Esophagus squamous epithelium (tissue), 5 donors: Measurements from ENCODE around the gene ARHGAP25. TPM values are rescaled to one million over a fixed set of nuclear protein-coding genes. Genes with fewer than 3 reads are reported as not detected.

Experiments
- DNase-seq: peaks from one replicate; lab custom pipeline; 2025; lab: John Stamatoyannopoulos, UW
- H3K27ac ChIP-seq, 4 donors: fragments of 200-600 bp; sonication (generic); one replicate each; pipeline ENCODE4 v1.5.1; 2016 to 2019; ENCODE audit warnings: mild to moderate bottlenecking in 1 of 4
- H3K27me3 ChIP-seq, 4 donors: fragments of 200-600 bp; sonication (generic); 1 replicate in 3 of 4; 2 replicates in 1 of 4; pipeline versions ENCODE4 v1.5.1 to v1.6.0; 2017 to 2021; ENCODE audit warnings: antibody characterized with exemption in 1 of 4
- H3K36me3 ChIP-seq, 3 donors: fragments of 200-600 bp; sonication (generic); one replicate each; pipeline ENCODE4 v1.5.1; 2016 to 2019
- H3K4me1 ChIP-seq, 3 donors: fragments of 200-600 bp; sonication (generic); one replicate each; pipeline ENCODE4 v1.5.1; 2017 to 2019
- H3K4me3 ChIP-seq, 4 donors: fragments of 200-600 bp; sonication (generic); 1 replicate in 3 of 4; 2 replicates in 1 of 4; pipeline ENCODE4 v1.5.1; 2016 to 2019; ENCODE audit warnings: mild to moderate bottlenecking in 2 of 4, moderate library complexity in 1 of 4
- H3K9me3 ChIP-seq, 3 donors: fragments of 200-600 bp; sonication (generic); one replicate each; pipeline ENCODE4 v1.5.1; 2016 to 2019
- CTCF ChIP-seq, 6 experiments: fragments of 450-650 bp in 4 of 6; fragments of 200-600 bp in 2 of 6; sonication (generic) in 2 of 6; IDR thresholded peaks; one replicate each; pipeline ENCODE4 v1.5.1; 2016 to 2019; ENCODE audit warnings: antibody characterized with exemption in 6 of 6, mild to moderate bottlenecking in 4 of 6, moderate library complexity in 4 of 6
- POLR2A ChIP-seq, 4 donors: fragments of 450-650 bp; IDR thresholded peaks; one replicate each; pipeline ENCODE4 v1.6.1; 2017; ENCODE audit warnings: antibody characterized with exemption in 4 of 4, mild to moderate bottlenecking in 4 of 4, moderate library complexity in 3 of 4
- WGBS, 2 donors: methylation state at CpG; one replicate each; pipeline ENCODE4 v1.1.5; 2018; 5-methylcytosine and 5-hydroxymethylcytosine counted together
- intact Hi-C: fragments of 100-400 bp; cut with DNase I; formaldehyde crosslinking; loops from one replicate; pipeline ENCODE4 v1.15.0; 2022
- total RNA-seq, 4 donors: library from RNA; depleted of rRNA; stranded (reverse); fragments of >200 nt; gene quantifications; one replicate each; pipeline ENCODE4 v1.1.0, GENCODE V29; 2016
- donor health status: DM: yes; HTN: yes; CAD: no.

Gene ARHGAP25
- total RNA-seq, 4 donors from 2014 or later, result 3.2 to 9.0 (median 5.5) TPM

DNA sequence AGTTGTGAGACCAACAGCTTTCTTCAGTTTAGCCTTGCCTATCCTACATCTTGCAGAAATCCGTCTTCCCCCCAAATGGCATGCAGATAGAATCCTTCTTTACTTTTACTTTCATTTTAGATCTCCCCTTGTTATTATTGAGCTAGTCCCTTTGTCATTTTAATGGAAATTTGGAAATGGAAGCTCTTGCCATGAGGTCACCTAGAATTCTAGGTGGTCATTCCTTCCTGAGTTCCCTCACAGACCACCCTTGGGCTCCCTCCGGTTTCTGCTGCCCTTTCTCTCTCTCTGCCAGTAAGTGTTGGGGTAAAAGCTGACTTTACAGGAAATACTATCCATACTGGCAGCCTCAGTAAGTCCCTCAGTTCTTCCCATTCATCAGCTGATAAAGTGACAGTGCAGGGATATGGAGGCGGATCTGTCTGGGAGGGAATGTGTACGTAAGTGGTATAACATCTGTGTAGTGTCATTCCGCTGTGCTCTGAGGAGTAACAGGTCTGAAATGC, 30.2 kb downstream of the ARHGAP25 start:
- TF ChIP-seq POLR2A (IDR thresholded peaks at IDR 0.05) (no peak), CTCF (IDR thresholded peaks at IDR 0.05) (no peak)
- no peaks in the 10 kb centered on the region for H3K27me3 ChIP-seq
- 77 to 81% methylated on average over 5 of the region's 5 CpGs for WGBS, 2 donors
- peak overlapping the region in 3 of 4 donors; percentile 7 to 43 (median 10) for H3K4me3 ChIP-seq
- peaks cover 0 to 61% (median 29%) of the 10 kb centered on the region in 3 donors for H3K4me1 ChIP-seq
- H3K27ac ChIP-seq, result peak overlapping the region in 3 of 4 donors; percentile 13 to 65 (median 59)
- no peaks in the 10 kb centered on the region for H3K36me3 ChIP-seq
- intact Hi-C loops, result no loop called here
- no peak for DNase-seq
- no peaks in the 10 kb centered on the region for H3K9me3 ChIP-seq

- no peak overlapping the region for H3K4me3 ChIP-seq
- no peak for DNase-seq
- H3K27ac ChIP-seq, result peak overlapping the region in 3 of 4 donors; percentile 53 to 73 (median 71)
- peaks cover 2 to 71% (median 35%) of the 10 kb centered on the region in 3 donors for H3K4me1 ChIP-seq
- no peak for TF ChIP-seq CTCF (IDR thresholded peaks at IDR 0.05)
- TF ChIP-seq POLR2A (IDR thresholded peaks at IDR 0.05), result no peak
- H3K27me3 ChIP-seq, result no peaks in the 10 kb centered on the region
- H3K36me3 ChIP-seq, result no peaks in the 10 kb centered on the region
- intact Hi-C loops, result no loop called here
- no peaks in the 10 kb centered on the region for H3K9me3 ChIP-seq
- 52 to 63% methylated on average over 4 of the region's 4 CpGs for WGBS, 2 donors
Observed at GRCh38 chr2:68765739-68766375, 31.2 kb downstream of the ARHGAP25 start.

- H3K9me3 ChIP-seq, result no peaks in the 10 kb centered on the region
- H3K36me3 ChIP-seq, result no peaks in the 10 kb centered on the region
- peak overlapping the region in 3 of 4 donors; percentile 53 to 73 (median 71) for H3K27ac ChIP-seq
- DNase-seq, result peak; percentile 55
- 8 to 27% methylated on average over 2 to 5 of the region's 5 CpGs for WGBS, 2 donors
- H3K4me3 ChIP-seq, result no peak overlapping the region
- intact Hi-C loops, result no loop called here
- TF ChIP-seq CTCF (IDR thresholded peaks at IDR 0.05), result no peak
- TF ChIP-seq POLR2A (IDR thresholded peaks at IDR 0.05), result peak in 1 of 4 donors; percentile 43
- no peaks in the 10 kb centered on the region for H3K27me3 ChIP-seq
- H3K4me1 ChIP-seq, result peaks cover 5 to 76% (median 40%) of the 10 kb centered on the region in 3 donors
Observed at GRCh38 chr2:68766376-68766845, 31.8 kb downstream of the ARHGAP25 start.

GRCh38 chr2:68767031-68767961, 32.7 kb downstream of the ARHGAP25 start:
- H3K27ac ChIP-seq, result peak overlapping the region; percentile 37 to 73 (median 62)
- DNase-seq, result no peak
- peaks cover 5 to 82% (median 41%) of the 10 kb centered on the region in 3 donors for H3K4me1 ChIP-seq
- no peaks in the 10 kb centered on the region for H3K27me3 ChIP-seq
- H3K9me3 ChIP-seq, result no peaks in the 10 kb centered on the region
- H3K36me3 ChIP-seq, result no peaks in the 10 kb centered on the region
- H3K4me3 ChIP-seq, result no peak overlapping the region
- TF ChIP-seq POLR2A (IDR thresholded peaks at IDR 0.05), result peak in 1 of 4 donors; percentile 40
- no peak for TF ChIP-seq CTCF (IDR thresholded peaks at IDR 0.05)
- intact Hi-C loops, result no loop called here
- WGBS, 2 donors, result 78 to 81% methylated on average over 14 to 19 of the region's 19 CpGs
